Thyroid gland (tissue), 4 donors: ENCODE data around the gene CCM2.

Experiments
- POLR2A ChIP-seq, 2 donors: fragments of 450-650 bp; IDR thresholded peaks; one replicate each; pipeline ENCODE4 v1.6.1; 2017; ENCODE audit warnings: antibody characterized with exemption in 2 of 2, mild to moderate bottlenecking in 2 of 2, moderate library complexity in 1 of 2
- TF ChIP-seq, protein P1 (sequence below), 6 experiments: fragments of 200-600 bp in 3 of 6; fragments of 450-650 bp in 3 of 6; sonication (generic) in 3 of 6; IDR thresholded peaks; one replicate each; pipeline ENCODE4 v1.5.1; 2016 to 2019; ENCODE audit warnings: antibody characterized with exemption in 6 of 6, mild to moderate bottlenecking in 2 of 6, inconsistent platforms in 1 of 6, moderate library complexity in 1 of 6

DNA sequence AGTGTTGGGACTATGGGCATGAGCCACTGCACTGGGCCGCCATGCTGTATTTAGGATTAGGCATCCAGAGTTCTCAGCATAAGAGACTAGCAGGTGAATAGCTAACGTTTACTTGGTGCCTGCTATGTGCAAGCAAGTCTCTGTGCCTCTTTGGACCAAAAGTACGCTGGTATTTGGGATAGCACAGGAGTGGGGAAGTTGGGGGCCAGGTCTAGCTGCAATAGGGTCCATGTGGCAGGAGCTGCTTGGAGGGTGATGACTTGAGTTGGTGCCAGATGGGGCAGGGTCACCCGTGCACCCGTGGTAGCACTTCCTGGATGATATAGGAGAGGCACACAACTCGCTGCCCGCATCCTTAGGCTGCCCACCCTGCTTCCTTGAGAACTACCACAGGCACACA lies 66.4 kb downstream of the CCM2 start:
- TF ChIP-seq, protein P1, sequence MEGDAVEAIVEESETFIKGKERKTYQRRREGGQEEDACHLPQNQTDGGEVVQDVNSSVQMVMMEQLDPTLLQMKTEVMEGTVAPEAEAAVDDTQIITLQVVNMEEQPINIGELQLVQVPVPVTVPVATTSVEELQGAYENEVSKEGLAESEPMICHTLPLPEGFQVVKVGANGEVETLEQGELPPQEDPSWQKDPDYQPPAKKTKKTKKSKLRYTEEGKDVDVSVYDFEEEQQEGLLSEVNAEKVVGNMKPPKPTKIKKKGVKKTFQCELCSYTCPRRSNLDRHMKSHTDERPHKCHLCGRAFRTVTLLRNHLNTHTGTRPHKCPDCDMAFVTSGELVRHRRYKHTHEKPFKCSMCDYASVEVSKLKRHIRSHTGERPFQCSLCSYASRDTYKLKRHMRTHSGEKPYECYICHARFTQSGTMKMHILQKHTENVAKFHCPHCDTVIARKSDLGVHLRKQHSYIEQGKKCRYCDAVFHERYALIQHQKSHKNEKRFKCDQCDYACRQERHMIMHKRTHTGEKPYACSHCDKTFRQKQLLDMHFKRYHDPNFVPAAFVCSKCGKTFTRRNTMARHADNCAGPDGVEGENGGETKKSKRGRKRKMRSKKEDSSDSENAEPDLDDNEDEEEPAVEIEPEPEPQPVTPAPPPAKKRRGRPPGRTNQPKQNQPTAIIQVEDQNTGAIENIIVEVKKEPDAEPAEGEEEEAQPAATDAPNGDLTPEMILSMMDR (IDR thresholded peaks at IDR 0.05): no peak
- no peak for TF ChIP-seq POLR2A (IDR thresholded peaks at IDR 0.05)
